ENCODE data around the gene BCL6.

GRCh38 chr3:187725653-187726370 lies 19.5 kb downstream of the BCL6 start:
- TF ChIP-seq CTCF (optimal IDR thresholded peaks at IDR 0.05 in 1 of 3, IDR thresholded peaks at IDR 0.05 in 1 of 3, conservative IDR thresholded peaks at IDR 0.05 in 1 of 3; ENCODE audit: extremely low read depth in 1 of 3, insufficient read depth in 2 of 3, low read length in 3 of 3) (no peak), EZH2 (IDR thresholded peaks at IDR 0.05; ENCODE audit: low read length) (no peak)
